Mucosa of rectum (tissue), 2 donors: ENCODE results near the gene ARMH2.

Source experiments
- H3K27ac ChIP-seq, 2 donors: one replicate each; pipeline ENCODE4 v1.7.0; 2013; ENCODE audit warnings: inconsistent platforms in 2 of 2, low read depth in 2 of 2, low read length in 2 of 2
- H3K27me3 ChIP-seq, 2 donors: one replicate each; pipeline ENCODE4 v1.7.0; 2013; ENCODE audit warnings: low read length in 2 of 2; ENCODE audit not compliant: control insufficient read depth in 2 of 2, insufficient read depth in 2 of 2
- H3K36me3 ChIP-seq, 2 donors: one replicate each; pipeline ENCODE4 v1.7.0; 2013; ENCODE audit warnings: low read length in 2 of 2; ENCODE audit not compliant: control insufficient read depth in 2 of 2, insufficient read depth in 2 of 2
- H3K4me1 ChIP-seq, 2 donors: one replicate each; pipeline ENCODE4 v1.7.0; 2013; ENCODE audit warnings: low read length in 2 of 2, mild to moderate bottlenecking in 1 of 2; ENCODE audit not compliant: control insufficient read depth in 2 of 2, insufficient read depth in 2 of 2
- H3K4me3 ChIP-seq, 2 donors: one replicate each; pipeline ENCODE4 v1.7.0; 2013; ENCODE audit warnings: low read length in 2 of 2
- H3K9ac ChIP-seq, 2 donors: one replicate each; pipeline ENCODE4 v1.7.0; 2013; ENCODE audit warnings: low read length in 2 of 2, low read depth in 1 of 2, mild to moderate bottlenecking in 1 of 2
- H3K9me3 ChIP-seq, 2 donors: one replicate each; pipeline ENCODE4 v1.7.0; 2013; ENCODE audit warnings: low read length in 2 of 2; ENCODE audit not compliant: control insufficient read depth in 2 of 2
- donor health status: healthy.
- donor health status: Normal muscosa, but diverticular disease.

ARMH2 gene

GRCh38 chr6:24833711-24834386 is 35.1 kb upstream of the ARMH2 start:
- H3K36me3 ChIP-seq: no peaks in the 10 kb centered on the region
- H3K27ac ChIP-seq: no peak overlapping the region
- H3K4me3 ChIP-seq: no peak overlapping the region
- H3K9ac ChIP-seq: no peak overlapping the region
- no peaks in the 10 kb centered on the region for H3K27me3 ChIP-seq
- H3K4me1 ChIP-seq: no peaks in the 10 kb centered on the region
- H3K9me3 ChIP-seq: no peaks in the 10 kb centered on the region

GRCh38 chr6:24832794-24833193 is 34.1 kb upstream of the ARMH2 start:
- H3K27ac ChIP-seq: no peak overlapping the region
- no peaks in the 10 kb centered on the region for H3K4me1 ChIP-seq
- H3K9me3 ChIP-seq: no peaks in the 10 kb centered on the region
- no peaks in the 10 kb centered on the region for H3K27me3 ChIP-seq
- no peaks in the 10 kb centered on the region for H3K36me3 ChIP-seq
- no peak overlapping the region for H3K4me3 ChIP-seq
- H3K9ac ChIP-seq: no peak overlapping the region

GRCh38 chr6:24831771-24832716 is 33.3 kb upstream of the ARMH2 start:
- Histone ChIP-seq H3K27ac (no peak overlapping the region), H3K36me3 (no peaks in the 10 kb centered on the region), H3K9me3 (no peaks in the 10 kb centered on the region), H3K4me1 (no peaks in the 10 kb centered on the region), H3K4me3 (no peak overlapping the region), H3K9ac (no peak overlapping the region), H3K27me3 (no peaks in the 10 kb centered on the region)

- Histone ChIP-seq H3K9ac (no peak overlapping the region), H3K27me3 (no peaks in the 10 kb centered on the region), H3K36me3 (no peaks in the 10 kb centered on the region), H3K4me3 (no peak overlapping the region), H3K4me1 (no peaks in the 10 kb centered on the region), H3K9me3 (no peaks in the 10 kb centered on the region), H3K27ac (no peak overlapping the region)
These were observed 30.9 kb upstream of the ARMH2 start for GRCh38 chr6:24829657-24830056.

GRCh38 chr6:24827970-24828369 is 29.3 kb upstream of the ARMH2 start:
- Histone ChIP-seq H3K9ac (no peak overlapping the region), H3K4me1 (no peaks in the 10 kb centered on the region), H3K27ac (no peak overlapping the region), H3K36me3 (no peaks in the 10 kb centered on the region), H3K9me3 (no peaks in the 10 kb centered on the region), H3K27me3 (no peaks in the 10 kb centered on the region), H3K4me3 (no peak overlapping the region)

- no peak overlapping the region for H3K27ac ChIP-seq
- H3K4me1 ChIP-seq: no peaks in the 10 kb centered on the region
- H3K36me3 ChIP-seq: no peaks in the 10 kb centered on the region
- no peaks in the 10 kb centered on the region for H3K27me3 ChIP-seq
- no peak overlapping the region for H3K4me3 ChIP-seq
- H3K9me3 ChIP-seq: no peaks in the 10 kb centered on the region
- H3K9ac ChIP-seq: no peak overlapping the region
These were observed 28.4 kb upstream of the ARMH2 start for GRCh38 chr6:24827162-24827561.

- Histone ChIP-seq H3K4me1 (no peaks in the 10 kb centered on the region), H3K9me3 (no peaks in the 10 kb centered on the region), H3K27me3 (no peaks in the 10 kb centered on the region), H3K4me3 (no peak overlapping the region), H3K27ac (no peak overlapping the region), H3K9ac (no peak overlapping the region), H3K36me3 (no peaks in the 10 kb centered on the region)
These were observed 26.5 kb upstream of the ARMH2 start for GRCh38 chr6:24825130-24825630.

- Histone ChIP-seq H3K4me3 (no peak overlapping the region), H3K27me3 (no peaks in the 10 kb centered on the region), H3K36me3 (no peaks in the 10 kb centered on the region), H3K4me1 (no peaks in the 10 kb centered on the region), H3K9me3 (no peaks in the 10 kb centered on the region), H3K9ac (no peak overlapping the region), H3K27ac (no peak overlapping the region)
These were observed 25.6 kb upstream of the ARMH2 start for GRCh38 chr6:24824142-24824938.

GRCh38 chr6:24823185-24823584 is 24.5 kb upstream of the ARMH2 start:
- Histone ChIP-seq H3K4me1 (no peaks in the 10 kb centered on the region), H3K9ac (no peak overlapping the region), H3K36me3 (no peaks in the 10 kb centered on the region), H3K27ac (no peak overlapping the region), H3K27me3 (no peaks in the 10 kb centered on the region), H3K9me3 (no peaks in the 10 kb centered on the region), H3K4me3 (no peak overlapping the region)

GRCh38 chr6:24822696-24823095 is 24.0 kb upstream of the ARMH2 start:
- no peaks in the 10 kb centered on the region for H3K4me1 ChIP-seq
- no peaks in the 10 kb centered on the region for H3K36me3 ChIP-seq
- no peak overlapping the region for H3K9ac ChIP-seq
- H3K27ac ChIP-seq: no peak overlapping the region
- no peak overlapping the region for H3K4me3 ChIP-seq
- H3K9me3 ChIP-seq: no peaks in the 10 kb centered on the region
- no peaks in the 10 kb centered on the region for H3K27me3 ChIP-seq
